Umbilical cord (tissue), 2 donors: ENCODE data around the gene MRNIP. TPM values are rescaled to one million over a fixed set of nuclear protein-coding genes. Genes with fewer than 3 reads are reported as not detected.

ENCODE experiments used
- DNase-seq: peaks from one replicate; pipeline ENCODE4 v3.0.0-alpha.2; 2015; ENCODE audit warnings: low spot score
- total RNA-seq: library from RNA; depleted of rRNA; stranded (reverse); fragments of >200 nt; gene quantifications from one replicate; pipeline ENCODE4 v1.2.3, GENCODE V29; 2014; ENCODE audit warnings: low replicate concordance; ENCODE audit not compliant: insufficient read depth

MRNIP gene
- total RNA-seq, 1 donor from 2014 or later: 27.9 TPM

DNA sequence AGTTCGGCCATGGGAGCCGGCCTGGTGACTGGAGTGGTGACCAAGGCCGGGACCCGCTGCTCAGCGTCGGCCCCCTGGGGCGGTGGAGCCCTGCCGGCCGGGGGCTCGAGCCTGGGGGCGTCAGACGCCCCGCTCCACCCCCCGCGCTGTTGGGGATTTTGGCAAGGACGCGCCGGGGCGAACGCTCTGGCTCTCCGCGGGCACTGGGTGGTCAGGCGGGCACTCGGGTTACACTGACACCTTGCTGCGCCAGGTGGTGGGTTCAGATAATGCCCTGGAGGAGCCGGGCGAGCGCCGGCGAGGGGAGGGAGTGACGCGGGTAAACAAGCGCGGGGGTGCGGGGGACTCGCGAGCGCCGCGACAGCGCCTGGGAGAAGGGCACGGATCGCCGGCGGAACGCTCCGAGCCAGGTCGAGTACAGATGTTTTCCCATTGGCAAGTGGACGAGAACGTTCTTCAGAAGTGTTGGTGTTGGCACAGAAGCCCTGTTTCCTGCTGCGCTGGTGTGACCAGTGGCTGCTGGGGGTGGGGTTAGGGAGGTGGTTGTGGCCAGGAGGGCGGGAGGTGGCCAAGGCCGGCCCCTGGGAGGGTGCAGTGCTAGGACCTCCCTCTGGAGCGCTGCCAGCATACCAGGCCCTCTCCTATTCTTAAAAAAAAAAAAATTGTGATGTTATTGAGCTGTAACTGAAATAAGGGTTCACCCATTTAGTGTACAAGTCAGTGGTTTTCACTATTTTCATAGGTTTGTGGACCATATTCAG lies 37.1 kb downstream of the MRNIP start:
- DNase-seq: peak; percentile 94

DNA sequence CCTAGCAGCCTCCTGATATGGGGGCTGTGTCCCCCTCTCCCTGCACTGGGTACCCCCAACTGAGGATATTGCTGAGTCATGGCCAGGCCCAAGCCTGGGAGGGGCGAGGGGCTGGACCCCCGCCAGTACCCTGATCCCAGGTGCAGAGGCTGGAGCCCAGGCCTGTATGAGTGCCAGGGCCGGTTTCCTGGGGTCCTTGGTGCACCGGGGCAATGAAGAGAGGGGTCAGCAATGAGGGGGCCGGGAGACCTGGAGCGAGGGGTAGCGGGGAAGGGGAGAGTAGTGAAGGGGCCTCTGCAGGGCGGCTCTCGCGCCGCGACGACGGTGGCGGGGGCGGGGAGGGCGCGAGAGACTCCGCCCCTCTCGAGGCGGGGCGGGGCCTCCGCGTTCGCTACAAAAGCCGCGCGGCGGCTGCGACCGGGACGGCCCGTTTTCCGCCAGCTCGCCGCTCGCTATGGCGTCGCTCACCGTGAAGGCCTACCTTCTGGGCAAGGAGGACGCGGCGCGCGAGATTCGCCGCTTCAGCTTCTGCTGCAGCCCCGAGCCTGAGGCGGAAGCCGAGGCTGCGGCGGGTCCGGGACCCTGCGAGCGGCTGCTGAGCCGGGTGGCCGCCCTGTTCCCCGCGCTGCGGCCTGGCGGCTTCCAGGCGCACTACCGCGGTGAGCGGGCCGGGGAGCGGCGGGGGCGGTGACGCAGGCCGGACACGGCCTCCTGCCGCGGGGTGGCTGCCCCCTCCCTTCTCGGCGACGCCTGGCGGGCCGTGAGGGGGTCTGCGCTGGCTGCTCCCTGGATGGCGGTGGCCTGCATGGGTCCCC lies 37.9 kb downstream of the MRNIP start, which contains the start of gene SQSTM1:
Gene SQSTM1, plus strand, starts transcription at position 423 of the 815 bp plus-strand sequence. Its CDS starts 32 bp downstream, at position 455.
- peak; percentile 82 for DNase-seq

DNA sequence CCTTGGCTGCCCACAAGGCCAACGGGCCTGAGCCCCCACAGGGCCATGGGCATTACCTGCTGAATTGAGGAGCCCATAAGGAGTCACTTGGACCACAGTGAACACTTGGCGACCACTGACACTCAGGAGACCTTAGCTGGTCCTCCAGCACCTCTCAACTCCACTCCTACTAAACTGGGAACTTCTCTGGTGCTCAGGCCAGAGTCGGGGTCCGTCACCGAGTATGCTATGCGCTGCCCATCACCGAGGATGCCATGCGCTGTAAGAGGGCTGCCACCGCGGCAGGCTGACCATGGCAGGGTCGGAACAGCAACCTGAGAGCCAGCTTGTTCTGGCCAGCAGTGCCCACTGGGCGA lies 38.5 kb downstream of the MRNIP start:
- DNase-seq: no peak

DNA sequence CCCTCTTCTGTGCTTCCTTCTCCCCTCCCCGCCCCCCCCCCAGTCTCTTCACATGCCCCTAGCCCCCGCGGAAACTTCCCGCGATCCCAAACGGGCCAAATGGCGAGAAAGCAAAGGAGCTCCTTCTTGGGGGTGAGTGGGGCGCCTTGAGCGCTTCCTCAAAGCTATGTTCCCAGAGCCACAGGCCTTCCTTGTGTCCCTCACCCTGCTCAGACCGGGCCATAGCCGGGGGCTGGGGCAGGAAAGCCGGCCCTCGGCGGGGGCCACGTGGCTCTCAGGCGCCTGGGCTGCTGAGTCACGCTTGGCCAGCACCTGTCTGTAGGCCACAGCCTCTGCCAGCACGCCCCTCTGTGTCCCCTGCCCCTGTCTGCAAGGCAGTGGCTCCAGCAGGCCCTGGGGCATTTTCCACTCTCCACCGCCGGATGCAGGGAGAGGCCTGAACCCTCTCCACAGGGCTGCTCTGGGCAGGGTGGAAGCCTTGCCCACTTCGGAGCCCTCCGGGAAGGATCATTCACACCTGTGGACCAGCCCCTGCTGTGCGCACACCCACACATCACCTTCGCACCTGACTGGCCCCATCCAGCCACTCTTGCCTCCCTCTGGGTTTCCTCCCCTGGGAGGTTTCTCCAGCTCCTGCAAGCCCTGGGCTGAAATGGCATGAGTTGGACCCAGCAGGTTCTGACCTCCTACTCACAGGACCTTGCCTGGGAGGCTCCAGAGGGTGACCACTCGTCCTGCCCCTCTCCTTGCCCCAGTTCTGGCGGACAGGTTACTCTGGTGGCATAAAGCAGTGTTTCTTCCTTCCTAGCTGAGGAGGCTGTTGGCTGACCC lies 39.1 kb downstream of the MRNIP start:
- DNase-seq: peak; percentile 43

DNA sequence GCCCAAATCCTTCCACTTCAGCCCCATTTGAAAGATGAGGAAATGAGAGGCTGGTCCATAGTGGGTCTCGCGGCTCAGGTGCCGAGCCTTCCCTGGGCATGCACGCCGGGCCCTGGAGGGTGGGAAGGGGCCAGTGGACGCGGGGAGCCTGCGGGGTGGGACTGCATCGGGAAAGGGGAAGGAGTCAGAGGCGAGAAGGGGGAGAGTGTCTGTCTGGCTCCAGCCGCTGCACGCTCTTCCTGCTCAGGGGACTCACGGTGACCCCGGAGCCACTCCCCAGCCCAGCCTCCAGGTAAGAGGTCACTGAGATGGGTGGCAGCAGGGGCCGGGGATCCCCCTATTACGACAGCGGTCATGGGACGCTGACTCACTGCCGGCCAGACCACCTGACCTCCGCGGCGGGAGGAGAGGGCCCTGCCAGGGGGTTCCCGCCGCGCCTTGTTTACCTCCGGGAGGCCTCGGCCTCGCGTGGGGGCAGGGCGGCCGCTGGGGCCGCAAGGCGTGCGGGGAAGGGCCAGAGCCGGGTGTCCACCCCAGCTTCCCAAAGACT lies 39.8 kb downstream of the MRNIP start:
- DNase-seq: peak; percentile 92

DNA sequence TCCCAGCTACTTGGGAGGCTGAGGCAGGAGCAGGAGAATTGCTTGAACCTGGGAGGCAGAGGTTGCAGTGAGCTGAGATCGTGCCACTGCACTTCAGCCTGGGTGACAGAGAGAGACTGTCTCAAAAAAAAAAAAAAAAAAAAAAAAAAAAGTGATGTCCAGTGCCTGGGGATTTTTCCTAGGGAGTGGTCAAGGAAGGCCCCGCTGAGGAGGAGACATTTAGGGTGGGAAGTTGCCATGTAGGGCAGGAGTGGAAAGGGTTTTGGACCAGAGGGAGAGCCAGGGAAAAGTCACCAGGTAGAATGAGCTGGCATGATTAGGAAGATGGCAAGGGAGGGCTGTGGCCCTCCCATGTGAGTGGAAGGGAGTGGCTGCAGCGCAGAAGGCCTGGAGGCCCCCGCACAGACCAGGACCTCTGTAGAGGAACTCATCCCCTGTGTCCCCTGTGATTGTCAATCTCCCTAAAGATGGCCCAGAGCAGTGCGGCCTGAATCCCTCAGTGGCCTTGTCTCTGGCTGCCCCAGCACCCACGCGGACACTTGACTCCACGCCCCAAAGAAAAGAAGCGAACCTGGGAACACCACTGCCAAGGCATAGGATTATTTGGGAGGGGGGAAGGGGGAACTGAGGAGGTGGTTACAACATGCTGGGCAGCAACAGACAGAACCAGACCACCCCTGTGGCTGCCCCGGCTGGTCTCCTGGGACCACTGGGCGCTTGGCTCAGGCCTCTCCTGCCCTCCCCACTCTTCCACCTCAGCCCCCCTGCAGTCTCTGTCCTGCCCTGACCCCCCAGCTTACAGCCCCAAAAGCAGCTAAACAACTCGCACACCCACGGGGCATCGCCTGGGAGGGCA lies 40.5 kb downstream of the MRNIP start:
- DNase-seq: no peak

DNA sequence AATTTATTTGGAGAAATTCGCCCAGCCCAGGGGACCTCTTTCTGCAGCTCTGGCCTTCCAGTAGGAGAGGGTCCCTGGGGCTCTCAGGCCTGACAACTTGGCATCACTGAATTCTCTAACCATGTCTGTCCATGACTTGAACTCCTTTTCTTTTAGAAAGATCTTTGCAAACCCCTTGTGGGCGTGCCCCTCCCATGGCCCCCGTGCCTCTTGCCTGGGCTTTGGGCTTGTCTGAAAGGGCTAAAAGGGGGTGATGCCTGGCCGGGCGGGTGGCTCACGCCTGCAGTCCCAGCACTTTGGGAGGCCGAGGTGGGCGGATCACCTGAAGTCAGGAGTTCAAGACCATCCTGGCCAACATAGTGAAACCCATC lies 41.2 kb downstream of the MRNIP start:
- no peak for DNase-seq

DNA sequence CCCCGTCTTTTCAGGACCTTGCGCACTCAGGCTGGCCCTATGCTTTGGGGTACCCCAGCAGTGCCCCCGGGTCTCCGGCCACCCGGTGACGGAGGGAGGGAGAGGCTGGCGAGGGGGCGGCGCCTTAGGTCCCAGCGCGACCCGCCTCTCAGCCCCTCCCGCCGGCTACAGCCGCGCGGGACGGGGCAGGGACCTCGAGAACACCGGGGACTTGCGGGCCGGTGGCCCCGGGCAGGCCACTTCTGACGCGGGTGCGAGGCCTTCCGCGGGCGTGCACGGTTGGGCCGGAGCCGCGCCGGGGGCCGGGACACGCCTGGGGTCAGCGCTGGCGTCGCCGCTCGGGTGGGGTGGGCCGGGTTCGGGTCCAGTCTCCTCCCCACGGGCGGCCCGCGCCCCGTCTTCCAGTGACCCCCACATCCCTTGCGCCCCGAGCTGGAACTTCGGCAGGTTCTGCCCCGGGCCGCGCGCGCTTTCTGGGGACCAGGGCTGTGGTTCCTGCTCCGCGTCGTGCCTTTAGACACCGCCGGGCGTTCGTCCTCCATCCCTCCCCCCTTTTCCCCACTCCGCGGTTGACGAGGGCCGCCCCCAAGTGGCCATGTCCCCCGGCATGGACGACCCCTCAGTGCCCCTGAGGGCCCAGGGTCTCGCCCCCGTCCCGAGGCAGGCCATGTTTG lies 41.7 kb downstream of the MRNIP start:
- no peak for DNase-seq

DNA sequence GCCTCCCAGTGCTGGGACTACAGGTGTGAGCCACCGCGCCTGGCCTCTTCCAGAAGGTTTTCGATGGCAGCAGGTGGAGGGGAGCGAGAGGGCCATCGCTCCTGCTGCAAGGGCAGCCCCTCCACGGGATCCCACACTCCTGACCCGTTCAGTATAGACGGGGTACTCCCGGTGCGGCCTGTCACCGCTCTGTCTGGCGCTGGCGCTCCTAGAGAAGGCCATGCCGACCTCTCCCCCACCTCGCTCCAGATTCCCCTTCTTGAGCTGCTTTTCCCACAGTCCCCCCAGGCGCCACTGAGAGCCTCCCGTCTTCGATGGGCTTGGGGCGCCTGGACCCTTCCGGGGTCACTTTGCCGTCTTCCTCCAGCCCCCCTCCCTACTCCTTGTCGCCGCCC lies 42.2 kb downstream of the MRNIP start:
- DNase-seq: no peak

DNA sequence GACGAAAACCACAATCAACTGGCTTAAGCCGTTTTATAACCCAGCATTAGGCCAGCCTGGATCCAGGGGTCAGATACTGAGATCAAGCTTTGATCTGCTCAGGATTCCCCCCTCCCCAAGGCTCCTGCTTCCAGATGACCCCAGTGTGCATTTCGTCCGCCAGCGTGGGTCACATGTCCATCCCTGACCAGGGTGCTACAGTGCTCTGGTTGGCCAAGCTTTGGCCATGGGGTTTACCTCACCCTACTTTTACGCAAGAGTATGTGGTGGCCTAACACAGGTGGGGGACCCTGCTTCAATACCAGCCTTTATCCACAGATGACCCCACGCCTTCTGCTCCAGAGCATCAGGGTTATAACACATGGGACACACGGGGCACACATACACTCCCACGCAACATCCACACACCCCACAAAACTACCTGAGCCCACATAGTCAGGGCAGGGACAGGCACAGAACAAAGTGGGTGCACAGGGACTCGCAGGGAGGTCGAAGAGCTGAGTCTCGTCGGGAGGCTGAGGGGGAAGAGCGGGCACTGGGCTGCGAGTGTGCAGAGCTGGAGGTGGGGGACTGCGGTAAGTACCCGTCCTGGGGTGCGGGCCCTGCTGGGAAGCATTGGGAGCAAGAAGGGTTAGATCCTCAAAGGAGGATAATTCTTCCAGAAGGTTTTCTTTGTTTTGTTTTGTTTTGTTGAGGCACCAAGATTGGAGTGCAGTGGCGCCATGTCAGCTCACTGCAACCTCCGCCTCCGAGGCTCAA lies 42.9 kb downstream of the MRNIP start:
- no peak for DNase-seq

DNA sequence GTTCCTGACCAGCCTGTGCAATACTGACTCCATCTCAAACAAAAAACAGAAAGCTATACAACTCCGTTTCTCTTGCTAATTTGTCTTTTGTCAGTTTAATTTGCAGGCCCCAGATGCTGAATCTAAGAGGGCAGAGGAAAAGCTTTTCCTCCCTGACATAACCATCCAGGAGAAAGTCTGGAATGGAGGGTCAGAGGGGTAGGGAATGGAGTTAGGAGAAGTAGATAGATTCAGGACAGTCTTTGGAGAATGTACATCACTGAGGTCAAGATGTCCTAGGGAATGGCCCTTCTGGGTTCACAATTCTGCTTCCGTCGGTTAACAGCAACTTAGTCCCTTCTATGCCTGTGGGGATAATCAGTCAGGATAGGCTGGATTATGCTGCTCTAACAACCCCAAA lies 44.5 kb downstream of the MRNIP start:
- DNase-seq: no peak

DNA sequence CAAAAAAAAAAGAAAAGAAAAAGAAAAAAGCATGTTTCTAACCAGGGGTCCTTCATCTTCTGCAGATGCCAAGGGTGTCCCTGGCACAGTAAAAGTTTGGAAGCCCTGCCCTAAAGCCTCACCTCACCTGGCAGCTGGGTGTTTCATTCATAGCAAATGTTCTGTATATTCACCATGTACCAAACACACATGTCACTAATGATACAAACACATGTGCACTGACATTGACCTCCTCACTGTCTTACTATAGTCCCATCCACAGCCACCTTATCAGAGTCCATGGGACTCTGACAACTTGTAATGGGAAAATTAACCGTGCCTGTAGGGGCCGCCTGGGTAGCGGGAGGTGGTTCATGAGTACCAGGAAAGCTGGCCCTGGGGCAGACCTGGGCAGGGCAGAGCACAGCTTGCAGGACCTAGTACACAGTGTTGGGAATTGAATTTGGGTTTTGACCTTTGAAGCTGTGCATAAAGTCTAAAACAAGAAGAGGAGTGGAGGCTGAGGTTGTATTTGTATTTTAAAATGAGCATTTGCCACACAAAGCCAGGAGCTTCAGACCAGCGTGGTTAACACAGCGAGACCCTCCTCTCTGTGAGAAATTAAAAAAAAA lies 45.5 kb downstream of the MRNIP start:
- no peak for DNase-seq

DNA sequence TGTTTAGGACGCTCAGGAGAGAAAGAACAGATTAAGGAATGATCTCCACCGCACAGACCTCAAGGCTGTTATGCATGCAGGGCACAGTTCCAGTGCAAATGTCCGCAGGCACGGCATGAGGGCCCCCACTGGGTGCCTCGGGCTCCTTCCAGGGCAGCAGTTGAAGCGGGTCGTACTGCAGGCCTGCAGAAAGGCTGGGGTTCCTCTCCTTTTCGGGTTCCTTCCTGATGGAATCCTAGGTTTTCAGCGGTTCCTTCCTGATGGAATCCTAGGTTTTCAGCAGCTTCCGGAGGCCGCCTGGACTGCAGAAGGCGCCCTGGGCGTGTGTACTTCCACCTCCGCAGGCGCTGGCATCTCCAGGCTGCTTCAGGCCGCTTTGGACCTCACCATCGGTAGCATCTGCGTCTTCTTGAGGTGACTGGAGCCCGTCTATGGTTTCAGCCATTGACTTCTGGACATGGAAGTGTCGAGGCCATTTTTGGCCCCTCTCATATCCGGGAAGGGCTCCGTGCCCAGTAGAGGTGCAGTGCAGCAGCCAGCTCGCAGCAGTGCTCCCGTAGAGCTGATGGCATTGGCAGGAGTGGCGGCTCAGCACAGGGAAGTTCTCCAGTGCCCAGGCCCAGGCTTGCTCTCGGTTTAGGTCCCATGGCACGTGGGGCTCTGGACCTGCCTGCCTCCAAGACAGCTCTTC lies 46.3 kb downstream of the MRNIP start:
- DNase-seq: no peak

DNA sequence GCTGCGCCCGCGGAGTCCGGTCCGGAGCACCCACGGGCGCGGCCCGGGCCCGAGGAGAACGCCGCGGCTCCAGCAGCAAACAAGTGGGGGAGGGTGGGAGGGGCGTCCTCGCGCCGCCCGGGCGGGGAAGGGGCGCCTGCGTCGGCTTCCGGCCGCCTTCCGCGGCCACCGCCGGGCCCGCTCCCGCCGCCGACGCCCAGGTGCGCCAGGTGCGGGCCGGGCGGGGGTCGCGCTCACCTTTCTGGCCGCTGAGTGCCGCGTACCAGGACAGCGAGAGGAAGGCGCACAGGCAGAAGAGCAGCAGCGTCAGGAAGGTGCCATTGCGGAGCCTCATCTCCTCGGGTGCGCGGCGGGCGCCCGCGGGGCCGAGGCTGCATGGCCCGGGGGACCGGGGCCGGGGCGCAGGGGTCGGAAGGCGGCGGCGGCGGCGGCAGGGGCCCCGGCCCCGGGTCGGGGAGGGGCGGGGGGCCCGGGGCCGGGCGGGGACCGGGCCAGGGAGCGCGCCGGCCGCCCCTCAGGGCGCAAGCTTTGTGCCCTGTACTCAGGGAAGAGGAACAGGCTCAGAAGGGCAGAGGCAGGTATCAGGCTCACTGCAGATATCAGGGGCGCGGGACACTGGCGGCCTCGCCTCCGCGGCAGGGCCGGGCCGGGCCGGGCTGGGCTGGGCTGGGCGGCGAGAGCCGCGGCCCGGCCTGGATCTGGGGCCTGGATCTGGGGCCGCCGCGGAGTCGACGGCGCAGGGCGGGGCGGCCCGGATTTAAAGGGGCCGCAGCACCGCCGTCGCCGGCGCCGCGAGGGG lies 52.2 kb downstream of the MRNIP start, which contains the start of gene MGAT4B:
Gene MGAT4B, minus strand, starts transcription at position 617 of the 799 bp plus-strand sequence. Its CDS starts 283 bp downstream, at position 334.
- peak; percentile 84 for DNase-seq

DNA sequence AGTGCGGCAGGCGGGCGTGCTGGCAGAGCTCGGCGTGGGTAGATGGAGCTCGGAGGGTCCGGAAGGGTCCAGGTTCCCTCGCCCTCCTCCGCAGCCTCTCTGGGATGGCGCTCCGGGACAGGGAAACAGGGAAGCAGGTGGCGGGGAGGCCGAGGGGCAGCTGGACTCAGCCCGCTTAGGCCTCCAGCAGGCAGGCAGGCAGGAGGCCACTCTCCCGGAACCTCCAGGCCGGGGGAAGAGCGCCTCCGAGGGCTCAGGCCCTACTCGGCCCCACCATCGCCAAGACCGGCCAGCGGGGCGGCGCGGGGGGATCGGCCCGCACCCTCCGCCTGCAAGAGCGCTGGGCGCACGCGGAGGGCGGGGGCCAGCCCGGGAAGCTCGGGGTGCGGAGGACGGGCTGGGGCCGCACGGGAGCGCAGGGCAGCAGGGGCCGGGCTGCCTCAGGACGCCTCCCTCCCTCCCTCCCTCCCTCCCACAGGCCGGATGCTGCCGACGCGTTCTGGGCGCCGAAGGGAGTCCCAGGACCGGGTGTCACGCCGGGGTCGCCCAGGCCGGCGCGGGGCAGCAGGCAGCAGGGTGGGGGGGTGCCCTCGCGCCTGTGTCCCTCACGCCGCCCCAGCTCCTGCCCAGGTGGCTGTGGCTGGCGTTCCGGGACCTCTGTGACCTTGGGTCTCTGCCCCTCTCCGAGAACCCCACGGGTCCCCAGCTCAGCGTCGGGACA lies 52.9 kb downstream of the MRNIP start:
- DNase-seq: no peak

DNA sequence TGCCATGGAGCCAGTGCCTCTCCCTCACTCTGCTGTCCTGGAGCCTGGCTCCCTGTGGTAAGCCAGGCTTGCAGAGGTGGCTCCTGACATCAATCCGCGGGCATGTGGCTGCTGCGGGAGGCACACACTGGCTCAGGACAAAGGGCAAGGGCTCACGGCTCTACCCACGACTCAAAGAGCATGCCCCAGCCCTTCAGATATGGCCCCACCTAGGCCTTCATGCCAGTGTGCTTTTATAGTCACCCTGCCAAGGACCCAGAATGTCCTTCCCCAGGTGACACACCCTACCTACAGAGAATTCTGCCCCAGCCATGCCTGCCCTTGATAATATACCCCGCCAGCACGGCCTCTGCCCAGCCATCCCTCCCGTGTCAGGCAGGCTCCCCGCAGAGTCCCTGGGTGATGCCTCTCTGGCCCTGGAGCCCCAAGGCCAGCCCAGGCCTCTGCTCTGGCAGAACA lies 53.5 kb downstream of the MRNIP start:
- DNase-seq: no peak

DNA sequence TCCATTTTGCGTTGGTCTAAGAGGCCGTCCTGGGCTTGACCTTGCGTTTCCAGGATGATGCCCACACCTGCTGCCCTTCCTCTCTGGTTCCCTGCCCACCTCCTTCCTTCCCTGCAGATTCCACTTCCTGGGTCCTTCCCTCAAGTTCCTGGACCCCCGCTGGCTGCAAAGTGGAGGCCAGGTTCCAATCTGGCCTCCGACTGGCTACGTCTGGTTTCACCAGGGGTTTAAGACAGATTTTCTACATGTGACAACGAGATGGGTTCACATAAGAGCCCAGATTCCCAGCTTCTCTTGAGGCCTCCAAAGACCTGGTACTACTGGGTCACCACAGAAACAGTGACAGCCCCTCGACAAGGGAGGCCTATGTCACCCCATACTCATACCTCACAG lies 54.1 kb downstream of the MRNIP start:
- DNase-seq: no peak
